Activated naive CD4-positive, alpha-beta T cell treated with Interleukin-2 at 50 U/mL for 16 hours (primary cell): ENCODE results near the gene PPL.

Source experiments
- DNase-seq: peaks from one replicate; pipeline ENCODE4 v3.0.0-alpha.2; 2020

Gene PPL

DNA sequence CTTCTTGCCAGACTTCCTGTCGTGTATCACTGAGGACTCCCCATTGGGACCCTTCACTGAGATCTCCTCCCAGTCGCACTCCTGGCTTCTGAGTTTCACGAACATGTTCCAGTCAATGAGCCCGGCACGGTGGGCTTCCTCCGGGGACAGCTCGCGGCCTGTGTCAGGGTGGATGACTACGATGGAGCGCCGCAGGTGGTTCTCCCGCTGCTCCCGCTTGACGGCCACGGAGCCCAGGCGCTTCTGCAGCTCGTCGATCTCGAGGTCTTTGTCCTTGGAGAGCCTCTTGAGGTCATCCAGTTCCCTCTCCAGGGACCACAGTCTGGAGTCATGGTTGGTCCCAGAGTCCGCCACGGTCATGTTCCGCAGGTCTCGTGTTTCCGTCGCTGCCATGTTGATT is 53.4 kb downstream of the PPL start:
- DNase-seq: no peak

DNA sequence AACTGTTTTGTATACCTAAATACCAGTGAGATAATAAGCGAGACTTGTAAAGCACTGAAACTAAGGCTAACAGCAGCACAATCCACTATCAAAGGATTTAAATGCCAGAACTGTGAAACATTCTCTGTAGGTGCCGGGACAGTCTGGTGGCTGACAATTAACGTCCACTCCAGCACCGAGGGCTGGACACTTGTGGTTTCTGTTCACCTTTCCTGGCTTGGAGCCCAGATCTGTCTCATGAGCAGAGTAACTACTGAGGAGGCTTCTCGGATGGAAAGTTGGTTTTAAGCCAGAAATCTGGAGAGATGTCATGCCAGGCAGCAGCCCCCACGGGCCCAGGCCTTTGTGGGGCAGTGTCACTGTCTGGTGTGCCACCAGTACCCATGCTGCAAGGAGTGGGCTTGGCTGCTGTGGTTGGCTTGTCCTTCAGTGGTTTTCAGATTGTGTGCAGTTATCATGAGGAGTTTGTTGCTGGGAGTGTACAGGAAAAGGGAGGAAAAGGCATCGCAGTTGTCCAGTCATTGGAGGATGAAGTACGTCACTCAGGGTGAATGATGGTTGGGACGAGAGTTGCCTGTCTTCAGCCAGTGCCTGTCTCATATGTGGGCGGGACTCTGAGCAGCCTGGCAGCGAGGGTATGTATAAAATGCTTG is 54.2 kb downstream of the PPL start:
- DNase-seq: no peak

DNA sequence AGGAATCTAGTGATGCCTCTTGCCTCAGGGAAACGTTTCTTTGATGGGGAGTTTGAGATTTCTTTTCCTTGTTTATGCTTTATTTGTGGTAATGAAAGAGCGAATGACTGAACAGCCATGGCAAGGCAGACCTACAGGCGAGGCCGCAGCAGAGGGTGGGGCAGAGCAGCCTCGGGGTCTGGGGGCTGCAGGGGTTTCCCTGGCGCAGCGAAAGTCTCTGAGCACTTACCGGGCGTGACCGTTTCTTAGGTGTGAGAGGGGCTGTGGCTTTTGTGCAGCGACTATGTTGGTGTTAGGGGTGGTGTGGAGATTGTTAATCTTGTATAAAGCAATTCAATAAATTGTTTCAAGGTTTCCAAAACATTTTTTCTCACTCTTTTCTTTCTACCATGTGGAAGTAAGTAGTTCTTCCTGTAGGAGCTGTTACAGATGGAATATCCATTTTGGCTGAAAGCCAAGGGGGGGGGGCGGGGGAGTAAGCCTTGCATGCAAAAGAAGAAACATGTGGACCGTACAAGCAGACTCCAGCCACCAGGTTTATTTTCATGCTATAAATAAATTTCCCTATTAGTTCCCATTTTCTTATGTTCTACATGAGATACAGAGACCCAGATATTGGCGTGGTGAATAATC is 54.8 kb downstream of the PPL start:
- no peak for DNase-seq

DNA sequence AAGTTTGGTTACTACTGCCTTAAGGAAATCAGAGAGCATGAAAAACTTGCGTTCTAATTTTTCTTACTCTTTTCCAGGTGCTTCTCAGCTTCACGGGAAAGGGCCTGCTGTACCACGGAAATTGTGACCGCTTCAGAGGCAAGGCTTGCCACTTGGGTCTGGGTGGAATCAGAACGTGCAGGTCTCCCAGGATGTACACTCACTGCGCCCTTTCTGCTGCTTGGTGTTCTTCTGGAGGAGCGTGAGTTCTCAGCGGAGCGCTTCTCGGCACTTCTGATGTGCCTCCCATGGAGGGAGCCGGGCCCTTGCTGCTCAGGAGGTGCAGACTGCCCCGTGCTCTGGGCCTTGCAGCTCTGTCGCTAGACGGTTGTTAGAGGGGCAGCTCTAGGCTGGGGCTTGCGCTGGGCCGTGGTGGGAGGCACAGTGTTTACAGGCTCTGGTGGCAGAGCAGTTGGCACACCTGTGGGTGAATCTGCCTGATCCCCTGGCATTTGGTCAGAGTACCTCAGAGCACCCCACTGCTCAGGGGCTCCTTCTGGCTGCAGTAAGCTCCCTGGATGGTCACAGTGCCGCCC is 56.9 kb downstream of the PPL start:
- DNase-seq: no peak

DNA sequence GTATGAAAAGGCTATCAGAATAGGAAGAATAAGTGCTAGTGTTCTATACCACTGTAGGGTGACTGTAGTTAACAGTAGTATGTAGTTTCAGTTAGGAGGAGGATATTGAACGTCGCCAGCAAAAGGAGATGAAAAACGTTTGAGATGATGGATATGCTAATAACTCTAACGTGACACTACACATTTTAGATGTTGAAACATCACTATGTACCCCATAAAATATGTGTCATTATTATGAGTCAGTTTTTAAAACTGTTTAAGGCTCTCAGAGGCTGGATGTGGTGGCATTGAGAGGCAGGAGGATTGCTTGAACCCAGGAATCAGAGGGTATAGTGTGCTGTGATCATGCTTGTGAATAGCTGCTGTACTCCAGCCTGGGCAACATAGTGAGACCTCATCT is 57.9 kb downstream of the PPL start:
- DNase-seq: no peak

DNA sequence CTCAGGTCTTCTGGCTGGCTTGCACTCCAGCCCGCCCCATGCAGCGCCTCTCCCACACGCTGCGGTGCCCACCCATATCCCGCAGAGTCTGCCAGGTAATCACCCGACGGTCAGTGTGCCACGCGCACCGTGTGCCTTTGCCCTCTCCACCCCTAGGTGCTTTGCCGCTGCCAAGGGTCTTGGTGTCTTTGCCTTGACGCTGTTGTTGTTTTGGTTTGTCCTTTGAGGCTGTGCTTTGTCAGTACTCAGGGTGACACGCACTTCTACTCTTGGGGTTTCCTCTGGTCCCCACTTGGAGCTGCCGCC is 59.6 kb downstream of the PPL start:
- no peak for DNase-seq

DNA sequence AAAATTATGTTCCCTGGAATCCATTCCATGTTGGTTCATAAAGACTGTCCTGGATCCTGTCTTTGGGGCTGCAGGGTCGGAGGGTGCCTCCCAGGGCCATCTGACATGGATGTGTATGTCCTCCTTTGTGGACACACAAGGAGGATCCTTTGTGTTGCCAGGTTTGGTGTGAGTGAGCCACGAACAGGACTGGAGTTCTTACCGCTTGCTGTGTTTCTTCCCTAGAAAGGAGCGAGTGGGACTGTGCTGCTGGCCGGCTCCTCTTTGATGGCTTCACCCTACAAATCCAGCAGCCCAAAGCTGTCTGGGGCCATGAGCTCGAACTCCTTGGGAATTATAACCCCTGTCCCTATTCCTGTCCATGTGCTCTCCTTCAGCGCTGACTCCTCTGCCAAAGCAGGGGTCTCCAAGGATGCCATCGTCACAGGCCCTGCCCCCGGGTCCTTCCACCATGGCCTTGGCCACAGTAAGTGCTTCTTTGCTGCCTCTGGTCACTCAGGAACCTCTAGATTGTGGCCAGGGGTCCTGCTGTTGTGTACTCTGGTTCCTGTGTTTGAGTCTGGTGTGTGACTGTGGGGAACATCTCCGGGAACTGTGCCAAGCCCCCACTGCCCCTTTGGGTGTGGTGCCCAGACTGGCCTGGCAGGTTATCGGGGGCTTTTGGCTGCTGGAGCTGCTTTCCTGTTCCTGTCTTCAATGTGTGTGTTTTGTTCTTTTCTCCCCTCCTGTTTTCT is 60.1 kb downstream of the PPL start:
- no peak for DNase-seq

DNA sequence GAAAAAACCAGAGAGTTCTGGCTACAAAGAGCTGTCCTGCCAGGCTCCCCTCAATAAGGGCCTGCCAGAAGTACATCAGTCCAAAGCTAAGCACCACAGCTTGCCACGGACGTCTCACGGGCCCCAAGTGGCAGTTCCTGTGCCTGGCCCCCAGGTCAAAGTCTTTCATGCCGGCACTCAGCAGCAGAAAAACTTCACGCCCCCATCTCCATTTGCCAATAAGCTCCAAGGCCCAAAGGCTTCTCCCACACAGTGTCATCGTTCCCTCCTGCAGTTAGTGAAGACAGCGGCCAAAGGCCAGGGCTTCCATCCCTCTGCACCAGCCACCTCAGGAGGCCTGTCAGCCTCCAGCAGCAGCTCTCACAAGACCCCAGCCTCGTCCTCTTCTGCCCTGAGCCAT is 62.3 kb downstream of the PPL start:
- no peak for DNase-seq

DNA sequence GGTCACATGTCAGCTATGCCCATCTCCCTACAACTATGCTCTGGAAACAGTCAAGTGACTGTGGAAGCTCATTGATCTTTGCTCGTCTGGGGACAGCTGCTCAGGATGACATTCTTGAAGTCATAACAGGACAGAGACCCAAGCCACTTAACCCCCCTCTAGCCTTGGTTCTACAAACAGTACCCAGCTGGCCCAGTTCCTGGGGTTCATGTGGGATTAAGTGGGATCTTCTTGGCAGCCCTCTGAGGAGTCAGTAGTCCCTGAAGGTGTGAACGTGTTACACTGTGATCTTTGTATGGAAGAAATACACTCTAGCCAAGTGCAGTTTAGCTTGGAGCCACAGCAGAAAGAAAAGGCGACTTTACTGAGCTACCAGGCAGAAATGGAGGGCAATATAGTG is 63.9 kb downstream of the PPL start:
- no peak for DNase-seq

DNA sequence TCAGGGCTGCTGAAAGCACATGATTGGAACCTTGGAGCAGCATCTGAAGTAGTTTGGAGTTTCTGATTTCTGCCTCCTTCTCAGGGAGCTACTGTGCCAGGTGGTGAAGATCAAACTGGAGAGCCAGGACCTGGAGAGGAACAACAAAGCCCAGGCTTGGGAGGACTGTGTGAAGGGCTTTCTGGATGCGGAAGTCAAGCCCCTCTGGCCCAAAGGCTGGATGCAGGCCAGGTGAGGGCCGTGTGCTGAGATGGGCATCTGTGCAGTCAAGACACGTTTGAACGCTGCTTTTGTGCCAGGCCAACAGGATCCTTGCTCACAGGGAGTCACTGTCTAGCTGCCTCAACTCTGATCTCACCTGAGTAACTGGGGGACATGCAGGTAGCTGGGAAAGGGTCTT is 65.9 kb downstream of the PPL start:
- no peak for DNase-seq

DNA sequence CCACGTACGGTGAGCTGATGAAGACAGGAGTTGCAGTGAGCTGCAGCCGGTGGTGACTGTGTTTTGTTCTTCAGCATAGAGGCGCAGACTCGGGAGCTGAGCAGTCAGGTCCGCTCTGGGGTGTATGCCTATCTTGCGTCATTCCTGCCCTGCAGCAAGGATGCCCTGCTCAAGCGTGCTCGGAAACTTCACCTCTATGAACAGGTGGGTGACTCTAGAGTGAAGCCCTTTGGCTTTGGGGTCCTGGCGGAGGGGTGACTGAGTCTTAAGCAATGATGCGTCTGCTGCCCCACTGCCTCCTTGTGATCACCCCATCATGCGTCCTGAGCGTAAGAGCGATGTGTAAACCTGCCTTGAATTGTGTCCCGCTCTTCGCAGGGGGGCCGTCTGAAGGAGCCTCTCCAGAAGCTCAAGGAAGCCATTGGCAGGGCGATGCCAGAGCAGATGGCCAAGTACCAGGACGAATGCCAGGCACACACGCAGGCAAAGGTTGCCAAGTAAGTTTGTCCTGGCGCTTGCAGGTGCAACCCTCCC is 66.7 kb downstream of the PPL start:
- DNase-seq: no peak

DNA sequence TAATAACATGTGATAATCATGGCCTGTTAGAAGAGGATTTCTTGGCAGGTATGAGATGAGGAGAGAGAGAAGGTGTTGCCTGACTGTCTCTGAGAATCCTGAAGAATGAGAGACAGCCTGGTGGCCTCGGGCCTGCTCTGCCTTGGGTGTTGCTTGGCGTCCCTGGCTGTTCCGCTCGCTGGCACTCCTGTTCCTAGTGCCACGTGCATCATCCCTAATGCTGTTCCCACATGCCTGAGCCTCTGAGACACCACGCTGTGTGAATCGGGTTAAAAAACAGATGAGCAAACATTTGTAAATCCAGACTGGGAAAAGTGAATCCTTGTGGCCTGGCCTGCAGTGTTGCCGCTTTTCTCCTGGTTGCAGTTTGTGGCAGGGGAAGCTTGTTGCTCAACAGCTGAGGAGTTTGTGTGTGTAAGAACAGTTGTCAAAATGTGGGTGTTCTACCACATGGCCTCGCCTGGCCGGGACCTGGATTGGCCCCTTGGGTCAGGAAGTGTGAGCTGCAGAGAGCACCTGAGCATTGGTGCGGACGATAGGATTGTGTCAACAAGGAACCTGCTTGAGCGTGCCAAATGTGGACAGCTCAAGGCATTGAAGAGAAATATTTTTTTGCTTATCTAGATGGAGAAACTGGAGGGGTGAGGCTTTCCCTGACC is 67.7 kb downstream of the PPL start:
- DNase-seq: no peak

DNA sequence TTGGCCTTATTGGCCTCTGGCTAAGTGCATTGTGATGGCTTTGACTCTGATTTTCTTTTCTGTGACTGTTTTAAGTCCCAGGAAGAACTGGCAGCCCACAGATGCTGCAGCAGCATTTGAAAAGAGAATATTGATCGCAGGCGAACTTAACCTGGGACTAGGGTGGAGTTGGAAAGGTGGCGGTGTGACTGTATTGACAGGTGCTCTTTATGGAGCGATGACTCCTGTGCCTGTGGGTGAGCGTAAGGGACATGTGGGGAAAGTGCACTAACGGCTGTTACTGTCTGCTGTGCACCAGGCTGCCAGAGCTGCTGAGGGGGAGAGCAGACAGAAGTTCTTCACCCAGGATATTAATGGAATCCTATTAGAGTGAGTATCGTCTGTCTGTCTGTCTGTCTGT is 68.4 kb downstream of the PPL start:
- DNase-seq: no peak

DNA sequence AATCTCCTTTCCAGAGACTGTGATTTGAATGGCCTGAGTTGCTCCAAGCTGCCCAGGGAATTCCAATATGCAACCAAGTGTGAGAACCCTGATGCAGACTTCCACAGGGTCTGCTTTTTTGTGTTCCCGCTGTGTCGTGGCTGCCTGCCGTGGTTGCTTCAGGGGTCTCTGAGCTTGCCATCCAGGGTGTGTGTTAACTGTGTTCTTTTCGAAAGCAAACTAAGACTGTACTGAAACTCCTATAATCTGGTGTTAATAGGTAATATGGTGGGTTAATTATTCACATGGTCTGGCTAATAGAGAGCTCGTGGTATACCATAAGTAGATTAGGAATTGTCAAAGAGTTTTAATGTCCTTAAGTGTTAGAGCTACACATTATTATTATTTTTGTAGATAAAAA is 68.9 kb downstream of the PPL start:
- no peak for DNase-seq

DNA sequence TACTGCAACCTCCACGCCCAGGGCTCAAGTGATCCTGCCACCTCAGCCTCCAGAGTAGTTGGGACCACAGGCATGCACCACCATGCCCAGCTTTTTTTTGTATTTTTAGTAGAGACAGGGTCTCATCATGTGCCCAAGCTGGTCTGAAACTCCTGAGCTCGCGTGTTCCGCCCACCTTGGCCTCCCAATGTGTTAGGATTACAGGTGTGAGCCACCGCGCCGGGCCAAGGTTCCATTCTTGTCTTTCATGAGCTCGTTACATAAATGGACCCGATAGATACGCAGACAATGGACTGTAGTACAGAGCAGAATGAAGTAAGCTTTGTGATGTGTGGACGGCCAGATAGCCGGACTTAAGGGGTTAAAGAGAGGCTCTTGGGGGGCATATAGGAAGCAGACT is 70.4 kb downstream of the PPL start:
- no peak for DNase-seq

DNA sequence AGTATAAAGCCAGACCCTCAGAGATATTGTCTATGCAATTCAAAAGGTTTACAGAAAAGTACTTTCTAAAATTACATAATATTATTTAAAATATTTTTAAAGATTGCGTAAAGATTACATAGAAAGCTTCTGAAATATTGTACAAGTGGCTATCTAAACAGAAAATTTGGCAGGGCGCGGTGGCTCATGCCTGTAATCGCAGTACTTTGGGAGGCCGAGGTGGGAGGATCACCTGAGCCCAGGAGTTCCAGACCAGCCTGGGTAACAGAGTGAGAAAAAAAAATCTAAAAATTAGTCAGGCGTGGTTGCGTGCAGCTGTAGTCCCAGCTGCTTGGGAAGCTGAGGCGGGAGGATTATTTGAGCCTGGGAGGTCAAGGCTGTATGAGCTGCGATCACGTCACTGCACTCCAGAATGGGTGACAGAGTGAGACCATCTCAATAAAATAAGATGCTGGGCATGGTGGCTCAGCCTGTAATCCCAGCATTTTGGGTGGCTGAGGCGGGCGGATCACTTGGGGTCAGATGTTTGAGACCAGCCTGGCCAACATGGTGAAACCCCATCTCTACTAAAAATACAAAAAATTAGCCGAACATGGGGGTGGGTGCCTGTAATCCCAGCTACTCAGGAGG is 71.6 kb downstream of the PPL start:
- DNase-seq: no peak

DNA sequence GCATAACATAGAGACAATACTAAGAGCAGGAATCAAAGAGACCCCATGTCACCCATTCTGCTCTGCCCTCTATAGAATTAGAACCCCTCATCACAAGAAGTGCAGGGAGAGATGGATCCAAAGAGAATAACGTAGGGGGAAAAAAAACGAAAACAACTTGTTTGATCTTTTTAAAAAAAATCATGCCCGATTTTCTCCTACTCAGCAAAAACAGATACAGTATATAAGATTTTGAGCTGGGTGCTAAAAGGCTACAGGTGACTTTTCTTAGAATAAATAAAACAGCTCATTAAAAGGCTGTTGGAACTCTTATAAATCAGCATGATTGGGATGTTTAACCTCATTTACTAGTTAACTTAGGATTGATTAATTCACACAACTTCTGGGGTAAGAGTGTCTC is 72.2 kb downstream of the PPL start:
- no peak for DNase-seq

DNA sequence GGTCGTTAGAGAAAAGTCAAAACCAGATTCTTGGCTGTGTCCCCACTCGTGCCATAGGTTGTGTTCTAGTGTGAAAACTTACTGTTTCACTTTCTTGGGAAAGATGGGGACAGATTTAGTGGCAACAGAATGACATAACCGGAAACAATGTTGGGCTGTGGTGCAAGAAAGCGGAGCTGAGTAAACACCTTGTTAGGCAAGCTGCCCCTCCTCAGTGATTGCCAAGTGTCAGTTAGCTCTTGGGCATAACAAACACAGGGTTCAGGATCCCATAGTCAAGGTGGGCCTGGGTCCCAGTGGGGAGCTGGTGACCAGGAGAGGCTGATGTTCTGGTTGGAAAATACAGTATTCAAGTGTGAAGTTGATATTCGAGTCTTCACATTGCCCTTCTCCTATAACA is 74.3 kb downstream of the PPL start:
- DNase-seq: no peak

DNA sequence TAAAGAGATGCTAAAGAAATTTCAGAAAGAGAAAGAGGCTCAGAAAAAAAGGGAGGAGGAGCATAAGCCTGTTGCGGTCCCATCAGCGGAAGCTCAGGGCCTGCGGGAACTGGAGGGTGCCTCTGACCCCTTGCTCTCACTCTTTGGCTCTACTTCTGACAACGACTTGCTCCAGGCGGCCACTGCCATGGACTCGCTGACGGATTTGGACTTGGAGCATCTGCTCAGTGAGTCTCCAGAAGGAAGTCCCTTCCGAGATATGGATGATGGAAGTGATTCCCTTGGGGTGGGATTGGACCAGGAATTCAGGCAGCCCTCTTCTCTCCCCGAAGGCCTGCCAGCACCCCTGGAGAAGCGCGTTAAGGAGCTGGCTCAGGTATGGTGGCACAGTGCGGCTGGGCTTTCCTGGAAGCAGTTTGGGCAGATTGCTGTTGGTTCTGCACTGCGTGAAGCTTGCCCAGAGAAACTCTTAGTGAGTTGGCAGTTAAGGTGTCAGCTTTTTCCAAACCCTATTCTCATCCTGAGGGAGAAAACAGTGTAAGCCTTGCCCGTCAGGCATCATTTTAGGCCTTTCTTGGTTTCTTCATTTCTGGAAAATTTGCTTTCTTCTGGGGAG is 76.1 kb downstream of the PPL start:
- no peak for DNase-seq

DNA sequence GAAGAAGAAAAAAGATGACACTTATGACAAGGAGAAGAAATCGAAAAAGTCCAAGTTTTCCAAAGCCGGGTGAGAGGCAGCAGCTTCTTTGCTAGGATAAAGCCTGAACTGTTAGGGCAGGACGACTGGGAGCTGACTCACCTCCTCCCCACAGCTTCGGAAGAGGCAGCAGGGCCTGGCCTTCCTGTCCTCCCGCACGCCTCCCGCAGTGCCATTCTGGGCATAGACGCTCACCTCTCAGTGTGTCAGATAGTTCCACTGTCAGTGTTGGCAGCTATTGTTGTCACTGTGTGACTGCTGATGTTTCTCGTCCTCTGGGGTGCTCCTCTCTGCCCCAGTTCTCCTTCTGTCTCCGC is 77.1 kb downstream of the PPL start:
- DNase-seq: no peak

DNA sequence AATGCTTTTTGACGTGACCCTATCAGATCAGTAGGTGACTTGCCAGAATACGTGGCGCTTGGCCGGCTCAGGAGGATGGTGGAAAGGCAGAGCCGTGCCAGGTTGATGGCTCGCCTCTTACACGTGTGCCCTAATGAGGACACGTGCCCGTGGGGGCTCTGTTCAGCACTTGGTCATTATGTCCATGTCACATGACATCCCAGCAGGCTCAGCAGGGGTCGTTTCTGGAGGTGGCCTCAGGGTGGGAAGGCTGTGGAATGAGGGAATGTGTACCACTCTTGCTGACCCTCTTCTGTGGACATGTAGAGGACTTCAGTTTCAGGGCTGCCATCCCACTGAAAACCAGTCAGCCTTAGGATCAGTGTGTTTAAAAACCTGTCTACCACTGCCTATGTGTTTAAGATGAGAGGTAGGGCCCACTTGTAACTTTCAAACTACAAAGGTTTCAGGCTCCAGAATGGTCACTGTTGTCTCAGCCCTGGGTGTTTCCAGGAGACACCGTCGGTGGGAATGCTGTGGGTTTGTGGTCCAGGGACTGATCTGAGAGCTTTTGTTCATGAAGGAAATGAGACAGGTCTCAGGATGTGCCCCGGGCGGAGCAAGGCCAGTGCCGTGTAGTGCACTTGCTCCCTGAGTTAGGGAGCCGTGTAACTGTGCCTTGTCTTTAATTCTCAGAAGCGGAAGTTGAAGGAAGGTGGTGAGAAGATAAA is 77.6 kb downstream of the PPL start:
- DNase-seq: no peak

DNA sequence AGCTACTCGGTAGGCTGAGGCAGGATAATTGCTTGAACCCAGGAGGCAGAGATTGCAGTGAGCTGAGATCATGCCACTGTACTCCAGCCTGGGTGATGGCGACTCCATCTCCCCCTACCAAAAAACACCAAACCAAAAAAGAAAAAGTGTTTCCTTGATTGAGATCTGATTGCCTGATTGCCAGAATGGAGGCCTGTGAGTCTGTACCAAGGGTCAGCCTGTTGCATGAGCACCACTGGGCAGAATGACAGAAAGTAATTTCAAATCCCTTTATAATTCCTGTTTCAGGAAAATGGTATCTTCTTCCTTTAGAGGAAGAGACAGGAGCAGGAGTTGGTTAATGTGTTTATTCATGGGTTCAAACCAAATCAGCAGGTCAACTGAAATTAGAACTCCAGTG is 81.1 kb downstream of the PPL start:
- DNase-seq: no peak
